GM19035 (cell line): ENCODE measurements around the gene FTCD.
"Not testable (repeated sequence)": the region's sequence is repeated elsewhere in the genome, so short reads cannot be mapped to it uniquely, and the experiment has no call there.

ENCODE experiments used
- ATAC-seq: cut with Tn5 transposase; IDR thresholded peaks from one replicate; pipeline ENCODE4 v1.9.1; 2021; ENCODE audit not compliant: unreplicated experiment

Gene FTCD

GRCh38 chr21:46154155-46154954, 1.0 kb downstream of the FTCD start:
- no peak for ATAC-seq

- ATAC-seq = no peak
Observed at GRCh38 chr21:46153247-46154154, 1.9 kb downstream of the FTCD start.

GRCh38 chr21:46152927-46153246, 2.5 kb downstream of the FTCD start:
- no peak for ATAC-seq

GRCh38 chr21:46151989-46152926, 3.1 kb downstream of the FTCD start:
- ATAC-seq = no peak

GRCh38 chr21:46151261-46151988, 4.0 kb downstream of the FTCD start:
- no peak for ATAC-seq

GRCh38 chr21:46150491-46151121, 4.8 kb downstream of the FTCD start:
- ATAC-seq = no peak

GRCh38 chr21:46150073-46150472, 5.3 kb downstream of the FTCD start:
- ATAC-seq = no peak

GRCh38 chr21:46149205-46149901, 6.0 kb downstream of the FTCD start:
- ATAC-seq = no peak

GRCh38 chr21:46148106-46148505, 7.3 kb downstream of the FTCD start:
- no peak for ATAC-seq

GRCh38 chr21:46147429-46147828, 8.0 kb downstream of the FTCD start:
- not testable (repeated sequence) for ATAC-seq

GRCh38 chr21:46146856-46147255, 8.5 kb downstream of the FTCD start:
- ATAC-seq = no peak

GRCh38 chr21:46145840-46146691, 9.3 kb downstream of the FTCD start:
- ATAC-seq = no peak

GRCh38 chr21:46145159-46145839, 10.1 kb downstream of the FTCD start:
- no peak for ATAC-seq

GRCh38 chr21:46144464-46145070, 10.8 kb downstream of the FTCD start:
- ATAC-seq = no peak

GRCh38 chr21:46142582-46143473, 12.6 kb downstream of the FTCD start:
- no peak for ATAC-seq

- ATAC-seq = no peak
Observed at GRCh38 chr21:46141767-46142581, 13.4 kb downstream of the FTCD start.
